Heart left ventricle (tissue), 13 donors: ENCODE data around the gene RNF167.

ENCODE experiments used
- CTCF ChIP-seq, 12 donors: fragments of 200-600 bp; sonication (generic) in 4 of 12; IDR thresholded peaks; one replicate each; pipeline versions ENCODE4 v1.5.0 to v1.8.0; 2018 to 2022; ENCODE audit warnings: antibody characterized with exemption in 12 of 12, mild to moderate bottlenecking in 5 of 12
- POLR2A ChIP-seq, 2 donors: fragments of 450-650 bp; IDR thresholded peaks; one replicate each; pipeline ENCODE4 v1.6.1; 2017; ENCODE audit warnings: antibody characterized with exemption in 2 of 2, mild to moderate bottlenecking in 2 of 2, moderate library complexity in 2 of 2
- donor health status: ischemic (EF 13 %, LVEDD 7.1; RV severe dilation, severe dysfunction).
- donor health status: DM: no; HTN: yes; CAD: no.
- donor health status: DM: no; HTN: no; CAD: no.
- donor health status: ischemic (EF 25% LVEDD 6.9; RV normal size, moderate dysfunction).
- donor health status: ischemic (EF 25% LVEDD 5.7; RV mildly dilated, moderate dysfunction).
- donor health status: ischemic (EF 35%, LVEDD 5.7; RV mildly dilated, moderate dysfunction).
- donor health status: nonischemic (EF 11% LVEDD 7.7; RV severe dilation, severe dysfunction).
- donor health status: DM: yes; HTN: yes; CAD: no.
- donor health status: PGD.
- donor health status: ischemic (EF 29% LVEDD 5.4; RV normal size, mild dysfunction).
- donor health status: nonischemic (EF 23%, LVEDD 6.1; RV moderate dilation, normal function).

GRCh38 chr17:4973256-4974114, 33.4 kb downstream of the RNF167 start:
- TF ChIP-seq POLR2A (IDR thresholded peaks at IDR 0.05): no peak
- no peak for TF ChIP-seq CTCF (IDR thresholded peaks at IDR 0.05)
